GM12864 (cell line): Measurements from ENCODE around the gene TOR4A.

Experiments used
- DNase-seq: peaks from one replicate; pipeline ENCODE4 v3.0.0-alpha.2; 2011; ENCODE audit warnings: low read depth
- H3K4me3 ChIP-seq: 2 replicates; pipeline ENCODE4 v1.5.1; 2011; ENCODE audit warnings: mild to moderate bottlenecking, low read depth, low read length, control low read depth
- TF ChIP-seq, protein P1 (sequence below): IDR thresholded peaks from 2 replicates; pipeline ENCODE4 v1.5.1; 2011; ENCODE audit warnings: low read depth, mild to moderate bottlenecking, moderate library complexity, low read length, control low read depth, inconsistent platforms; ENCODE audit errors: missing control alignments

Gene TOR4A

DNA sequence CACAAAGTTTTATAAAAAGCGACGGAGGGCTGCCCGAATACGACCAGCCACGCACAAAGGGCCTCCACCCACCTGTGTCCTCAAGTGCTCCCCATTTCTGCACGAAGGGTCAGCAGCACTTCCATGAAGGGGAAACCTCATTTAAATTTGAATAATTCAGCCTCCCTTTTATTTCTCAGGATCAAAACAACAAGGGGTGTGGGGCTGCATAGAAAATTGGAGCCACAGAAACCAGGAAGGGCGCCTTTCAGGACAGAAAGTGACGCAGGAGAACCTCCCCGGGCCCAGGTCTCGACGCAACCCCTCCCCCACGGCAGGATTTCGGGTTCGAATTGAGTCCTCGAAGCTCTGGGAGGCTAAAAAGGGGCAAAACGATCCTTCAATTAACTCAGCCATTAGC lies 22.4 kb downstream of the TOR4A start:
- DNase-seq, result no peak
- no peak overlapping the region; the same call in 1 of the 2 replicates for H3K4me3 ChIP-seq
- TF ChIP-seq, protein P1, sequence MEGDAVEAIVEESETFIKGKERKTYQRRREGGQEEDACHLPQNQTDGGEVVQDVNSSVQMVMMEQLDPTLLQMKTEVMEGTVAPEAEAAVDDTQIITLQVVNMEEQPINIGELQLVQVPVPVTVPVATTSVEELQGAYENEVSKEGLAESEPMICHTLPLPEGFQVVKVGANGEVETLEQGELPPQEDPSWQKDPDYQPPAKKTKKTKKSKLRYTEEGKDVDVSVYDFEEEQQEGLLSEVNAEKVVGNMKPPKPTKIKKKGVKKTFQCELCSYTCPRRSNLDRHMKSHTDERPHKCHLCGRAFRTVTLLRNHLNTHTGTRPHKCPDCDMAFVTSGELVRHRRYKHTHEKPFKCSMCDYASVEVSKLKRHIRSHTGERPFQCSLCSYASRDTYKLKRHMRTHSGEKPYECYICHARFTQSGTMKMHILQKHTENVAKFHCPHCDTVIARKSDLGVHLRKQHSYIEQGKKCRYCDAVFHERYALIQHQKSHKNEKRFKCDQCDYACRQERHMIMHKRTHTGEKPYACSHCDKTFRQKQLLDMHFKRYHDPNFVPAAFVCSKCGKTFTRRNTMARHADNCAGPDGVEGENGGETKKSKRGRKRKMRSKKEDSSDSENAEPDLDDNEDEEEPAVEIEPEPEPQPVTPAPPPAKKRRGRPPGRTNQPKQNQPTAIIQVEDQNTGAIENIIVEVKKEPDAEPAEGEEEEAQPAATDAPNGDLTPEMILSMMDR, result no peak

DNA sequence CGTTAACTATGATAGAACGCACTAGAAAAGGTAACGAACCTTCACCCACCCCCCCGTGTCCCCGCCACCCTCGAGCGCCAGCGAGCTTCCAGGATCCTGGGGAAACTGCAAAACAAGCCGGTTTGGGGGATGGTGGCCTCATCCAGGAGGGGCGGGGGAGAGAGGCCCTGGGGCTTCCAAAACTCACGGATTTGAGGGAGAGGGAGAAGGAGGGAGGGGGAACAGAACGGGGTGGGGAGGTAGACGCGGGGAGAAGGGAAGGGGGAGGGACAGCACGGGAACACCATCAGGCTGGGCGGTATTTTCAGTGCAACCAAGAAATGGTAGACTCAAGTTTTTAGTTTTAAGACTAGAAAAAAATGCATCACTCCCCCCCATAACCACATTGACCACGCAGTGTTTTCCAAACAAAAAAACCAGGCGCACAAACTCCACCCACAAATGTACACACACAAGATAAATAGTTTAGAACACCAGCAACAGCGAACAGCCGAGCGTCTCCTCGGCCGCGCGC lies 23.1 kb downstream of the TOR4A start:
- DNase-seq, result no peak
- TF ChIP-seq, protein P1, result no peak
- H3K4me3 ChIP-seq, result peak overlapping the region; percentile 37

DNA sequence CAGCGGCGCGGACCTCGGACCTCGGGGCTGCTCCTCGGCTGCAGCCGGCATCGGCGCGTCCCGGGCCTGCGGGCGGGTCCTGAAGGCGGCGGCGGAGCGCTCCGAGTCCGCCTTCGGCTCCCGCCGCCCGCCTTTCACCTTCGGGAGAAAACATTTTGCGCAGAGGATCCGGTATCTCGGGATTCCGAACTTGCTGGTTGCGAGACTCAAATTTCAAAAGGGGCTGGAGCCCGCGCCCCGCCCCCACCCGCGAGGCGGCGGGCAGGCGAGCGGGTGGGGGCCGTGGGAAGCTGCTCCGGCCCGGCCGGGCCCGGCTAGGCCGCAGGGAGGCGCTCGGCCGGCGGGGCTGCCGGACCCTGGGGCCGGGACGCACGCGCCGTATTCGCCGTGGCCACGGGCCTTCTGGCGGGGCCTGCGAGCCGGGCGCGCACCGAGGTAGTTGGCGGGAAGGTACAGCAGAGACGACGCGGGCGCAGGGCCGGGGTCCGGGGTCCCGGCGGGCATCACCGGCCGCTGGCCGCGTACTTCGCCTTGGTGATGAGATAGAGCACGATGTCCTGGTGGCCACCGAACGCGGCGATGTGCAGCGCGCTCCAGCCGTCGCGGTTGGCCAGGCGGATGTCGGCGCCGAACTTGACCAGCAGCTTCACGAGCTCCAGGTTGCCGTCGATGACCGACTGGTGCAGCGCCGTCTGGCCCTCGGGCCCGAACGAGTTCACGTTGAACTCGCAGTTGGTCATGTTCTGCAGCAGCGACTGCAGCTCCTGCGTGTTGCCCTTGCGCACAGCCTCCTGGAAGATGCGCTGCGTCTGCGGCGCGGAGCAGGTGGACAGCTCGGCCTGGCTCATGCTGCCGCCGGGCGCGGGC lies 23.8 kb downstream of the TOR4A start:
- TF ChIP-seq, protein P1, result no peak
- H3K4me3 ChIP-seq, result peak overlapping the region; percentile 50
- no peak for DNase-seq

DNA sequence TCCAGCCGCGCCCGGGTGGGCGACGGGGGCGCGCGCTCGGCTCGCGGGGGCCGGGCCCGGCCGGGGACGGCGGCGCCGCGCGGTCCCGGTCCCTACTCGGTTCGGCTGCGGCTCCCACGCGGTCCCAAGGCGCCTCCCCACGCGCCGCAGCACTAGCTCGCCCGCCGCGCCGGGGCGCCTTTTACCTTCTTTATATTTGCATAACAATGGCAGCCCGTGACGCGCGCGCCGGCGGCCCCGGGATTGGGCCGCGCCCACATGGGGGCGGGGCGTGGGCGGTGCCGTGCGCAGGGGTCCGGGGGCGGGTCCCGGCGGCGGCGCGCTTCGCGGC lies 24.6 kb downstream of the TOR4A start, which contains the start of gene NRARP:
Gene NRARP (minus strand): TSS at position 154 of the 331 bp plus-strand sequence. CDS start 343 bp downstream, outside the sequence.
- TF ChIP-seq, protein P1, result no peak
- DNase-seq, result no peak
- peak within 1 kb of the TSS; percentile 53 for H3K4me3 ChIP-seq

DNA sequence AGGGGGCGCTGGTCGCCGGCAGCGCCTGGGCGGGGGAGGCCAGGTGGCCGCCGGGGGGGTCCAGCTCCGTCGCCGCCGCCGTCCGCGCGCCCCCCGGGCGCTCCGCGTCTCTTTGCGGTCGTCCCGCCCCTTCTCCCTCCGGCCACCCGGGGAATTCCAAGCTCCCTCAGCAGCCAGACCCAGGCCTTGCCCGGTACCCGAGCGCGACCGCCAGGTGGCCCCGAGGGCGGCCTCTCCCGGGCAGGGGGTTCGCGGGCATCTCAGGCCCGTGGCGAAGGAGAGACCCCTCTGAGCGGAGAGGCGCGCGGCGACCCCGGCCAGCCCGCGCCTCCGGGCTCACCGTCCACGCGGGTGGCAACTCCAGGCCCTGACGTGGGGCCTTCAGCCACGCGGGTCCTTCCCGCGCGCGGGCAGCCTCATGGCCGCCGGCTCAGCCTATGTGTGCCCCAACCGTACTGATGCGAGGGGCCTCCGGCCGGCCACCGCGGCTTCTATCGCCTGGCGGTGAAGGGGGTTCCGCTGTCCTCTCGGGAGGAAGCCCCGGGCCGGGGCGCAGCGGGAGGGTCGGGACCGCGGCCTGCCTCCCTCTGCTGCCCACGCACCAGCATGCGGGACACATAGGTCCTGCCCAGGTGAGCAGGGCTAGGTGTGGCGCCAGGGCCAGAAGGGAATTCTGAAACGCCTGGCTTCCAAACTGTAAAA lies 25.1 kb downstream of the TOR4A start:
- peak overlapping the region; percentile 53 for H3K4me3 ChIP-seq
- TF ChIP-seq, protein P1, result peak; percentile 60
- no peak for DNase-seq

DNA sequence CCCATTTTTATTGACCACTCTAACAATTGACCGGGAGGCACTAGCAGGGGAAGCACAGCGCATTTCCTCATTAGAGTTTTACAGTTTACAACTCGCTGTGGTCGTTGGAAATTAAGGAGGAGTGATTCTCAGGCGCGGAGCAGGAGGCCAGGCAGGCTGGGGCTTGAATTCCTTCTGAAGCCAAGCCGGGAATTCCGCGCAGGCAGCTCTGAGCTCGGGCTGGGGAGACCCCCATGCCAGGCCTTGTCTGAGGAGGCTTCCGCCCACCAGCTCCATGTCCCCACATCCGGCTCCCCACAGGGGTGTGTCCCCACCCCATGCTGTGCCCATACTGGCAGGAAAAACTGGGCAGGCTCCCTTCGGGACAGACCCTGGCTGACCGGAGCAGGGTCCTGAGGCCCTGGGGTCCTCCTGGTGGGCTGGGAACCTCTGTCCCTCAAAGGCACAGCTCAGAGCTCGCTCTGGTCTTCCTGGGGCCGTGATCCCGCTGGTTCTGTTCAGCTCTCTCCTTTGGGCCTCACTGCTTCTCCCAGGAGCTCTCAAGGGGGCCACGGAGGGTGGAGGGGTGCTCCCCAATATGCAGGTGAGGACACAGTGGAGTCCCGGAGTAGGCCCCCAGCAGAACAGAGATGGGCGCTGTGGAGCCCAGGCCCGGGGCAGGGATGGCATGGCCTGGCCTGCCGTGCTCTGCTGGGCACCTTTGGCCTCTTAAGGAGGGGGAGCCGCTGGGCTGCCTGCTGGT lies 25.8 kb downstream of the TOR4A start:
- TF ChIP-seq, protein P1, result no peak
- no peak for DNase-seq
- no peak overlapping the region for H3K4me3 ChIP-seq
